CD4-positive, CD25-positive, alpha-beta regulatory T cell (primary cell): Measurements from ENCODE around the gene AMOTL2. TPM values are rescaled to one million over a fixed set of nuclear protein-coding genes. Genes with fewer than 3 reads are reported as not detected.

Experiments used
- ATAC-seq, 2 donors: fragments of 150-1000 bp; cut with Tn5 transposase; one replicate each; pipeline ENCODE4 v1.10.0; 2021; ENCODE audit warnings: low read depth in 2 of 2, moderate number of reproducible peaks in 2 of 2, moderate library complexity in 1 of 2
- DNase-seq, 3 donors: peaks; one replicate each; pipeline versions ENCODE4 v3.0.0 to v3.0.0-alpha.2; 2012 to 2022; ENCODE audit warnings: mixed read lengths in 1 of 3
- H3K27ac ChIP-seq: one replicate; pipeline ENCODE4 v1.7.0; 2013; ENCODE audit warnings: mild to moderate bottlenecking, low read length; ENCODE audit not compliant: insufficient read depth, poor library complexity, severe bottlenecking
- H3K27me3 ChIP-seq: one replicate; pipeline ENCODE4 v1.7.0; 2013; ENCODE audit warnings: low read length; ENCODE audit not compliant: control insufficient read depth, insufficient read depth
- H3K36me3 ChIP-seq: one replicate; pipeline ENCODE4 v1.7.0; 2013; ENCODE audit warnings: mild to moderate bottlenecking, low read length, moderate library complexity; ENCODE audit not compliant: control insufficient read depth, insufficient read depth
- H3K4me1 ChIP-seq: 2 replicates; pipeline ENCODE4 v1.7.0; 2013; ENCODE audit warnings: mild to moderate bottlenecking, low read length; ENCODE audit not compliant: insufficient read depth, control insufficient read depth, poor library complexity, severe bottlenecking
- H3K4me3 ChIP-seq: one replicate; pipeline ENCODE4 v1.7.0; 2013; ENCODE audit warnings: low read depth, mild to moderate bottlenecking, low read length, moderate library complexity
- H3K9me3 ChIP-seq, 2 experiments: 1 replicate in 1 of 2; 2 replicates in 1 of 2; pipeline ENCODE4 v1.7.0; 2013; ENCODE audit warnings: low read length in 2 of 2, mild to moderate bottlenecking in 1 of 2, moderate library complexity in 1 of 2; ENCODE audit not compliant: control insufficient read depth in 2 of 2
- H3K27ac Mint-ChIP-seq, 3 donors: one replicate each; pipeline ENCODE4 v1.8.0; 2020 to 2022; ENCODE audit warnings: mild to moderate bottlenecking in 3 of 3, mixed read lengths in 3 of 3, moderate library complexity in 2 of 3
- H3K27me3 Mint-ChIP-seq: one replicate; pipeline ENCODE4 v1.8.0; 2022; ENCODE audit warnings: mild to moderate bottlenecking, mixed read lengths
- H3K36me3 Mint-ChIP-seq: one replicate; pipeline ENCODE4 v1.8.0; 2020; ENCODE audit warnings: mixed read lengths
- H3K4me1 Mint-ChIP-seq, 4 donors: one replicate each; pipeline ENCODE4 v1.8.0; 2020 to 2022; ENCODE audit warnings: mixed read lengths in 4 of 4, mild to moderate bottlenecking in 1 of 4
- H3K4me3 Mint-ChIP-seq, 4 donors: one replicate each; pipeline ENCODE4 v1.8.0; 2020 to 2022; ENCODE audit warnings: mild to moderate bottlenecking in 4 of 4, mixed read lengths in 4 of 4, moderate library complexity in 3 of 4
- H3K9me3 Mint-ChIP-seq, 7 donors: one replicate each; pipeline ENCODE4 v1.8.0; 2020 to 2022; ENCODE audit warnings: mixed read lengths in 7 of 7, mild to moderate bottlenecking in 3 of 7, moderate library complexity in 2 of 7
- polyA plus RNA-seq, 4 donors: library from polyadenylated mRNA; unstranded; fragments of 300-500 nt; fragmentation: Illumina TruSeq; gene quantifications; one replicate each; pipeline ENCODE4 v1.2.3, GENCODE V29; 2021
- total RNA-seq: library from RNA; stranded (reverse); gene quantifications from one replicate; pipeline ENCODE4 v1.2.3, GENCODE V29; 2022

AMOTL2 gene
- total and polyA plus RNA-seq, 5 donors from 2014 or later = not detected

DNA sequence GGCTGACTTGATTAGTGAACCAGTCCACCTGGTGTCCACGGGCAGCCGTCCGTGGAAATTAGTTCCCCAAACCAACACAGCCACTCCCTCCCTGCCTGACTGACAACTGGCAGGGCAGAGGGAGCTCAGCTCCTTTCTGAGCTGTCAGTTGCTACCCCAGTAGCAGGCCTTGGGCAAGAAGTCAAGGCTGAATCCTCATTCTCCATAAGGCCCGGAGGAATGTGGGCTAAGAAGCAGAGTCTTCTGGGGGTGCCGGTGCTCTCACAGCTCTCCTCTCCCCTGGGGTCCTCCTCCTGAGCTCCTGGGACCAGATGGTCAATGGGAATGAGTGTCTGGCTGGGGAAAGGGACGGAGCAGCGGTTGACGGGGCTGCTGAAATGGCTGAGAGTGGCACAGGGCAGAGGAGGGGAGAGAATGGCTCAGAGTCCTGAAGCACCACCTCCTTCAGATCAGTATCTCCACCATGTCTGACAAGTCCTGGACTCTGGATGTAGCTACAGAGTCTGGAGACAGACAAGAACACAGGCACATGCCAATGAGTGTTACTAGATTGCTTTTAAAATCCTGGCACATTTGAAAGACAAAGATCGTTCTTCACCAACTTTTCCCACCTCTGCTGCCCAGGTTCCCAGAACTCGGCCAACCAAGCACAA, 16.9 kb downstream of the AMOTL2 start:
- no peaks in the 10 kb centered on the region for H3K9me3 Mint-ChIP-seq
- Histone ChIP-seq H3K4me1 (no peaks in the 10 kb centered on the region), H3K9me3 (no peaks in the 10 kb centered on the region), H3K36me3 (no peaks in the 10 kb centered on the region), H3K27me3 (no peaks in the 10 kb centered on the region), H3K27ac (no peak overlapping the region), H3K4me3 (no peak overlapping the region)
- no peak overlapping the region for H3K27ac Mint-ChIP-seq
- no peaks in the 10 kb centered on the region for H3K36me3 Mint-ChIP-seq
- DNase-seq (no peak), ATAC-seq (no peak)
- H3K27me3 Mint-ChIP-seq = peaks cover 4% of the 10 kb centered on the region
- peak overlapping the region in 1 of 4 donors; percentile 38 for H3K4me3 Mint-ChIP-seq
- H3K4me1 Mint-ChIP-seq = no peaks in the 10 kb centered on the region

DNA sequence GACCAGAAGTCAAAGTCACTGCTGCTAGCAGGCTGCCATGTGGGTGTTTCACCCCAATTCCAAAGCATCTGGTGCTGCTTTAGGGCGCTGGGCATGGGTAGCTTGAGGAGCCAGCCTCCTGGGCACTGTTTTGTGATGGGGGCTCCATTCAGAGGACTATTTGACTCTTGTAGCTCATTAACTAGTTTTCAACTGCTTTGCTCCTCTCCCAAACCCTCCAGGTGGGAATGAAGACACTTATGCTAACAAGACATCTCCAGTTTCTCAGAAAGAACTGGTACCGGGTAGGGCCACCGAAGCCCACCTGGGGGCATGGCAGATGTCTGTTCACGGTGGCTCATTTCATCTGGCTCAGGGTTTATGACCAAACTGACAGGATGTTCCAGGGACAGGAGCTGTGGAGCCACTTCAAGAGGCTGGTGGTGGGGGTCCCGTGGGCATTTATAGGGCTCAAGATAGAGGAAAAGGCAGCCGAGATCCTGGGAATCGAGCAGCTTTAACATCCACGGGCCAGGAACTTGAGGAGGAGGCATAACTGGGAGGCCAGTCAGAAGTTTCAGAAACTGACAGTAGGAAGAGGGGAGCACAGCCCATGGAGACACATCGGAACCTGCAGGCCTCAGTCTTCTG, 17.7 kb downstream of the AMOTL2 start:
- Mint-ChIP-seq H3K27ac (no peak overlapping the region), H3K4me3 (peak overlapping the region in 1 of 4 donors; percentile 54), H3K27me3 (peaks cover 10% of the 10 kb centered on the region), H3K36me3 (no peaks in the 10 kb centered on the region), H3K4me1 (no peaks in the 10 kb centered on the region), H3K9me3 (no peaks in the 10 kb centered on the region)
- H3K4me3 ChIP-seq = no peak overlapping the region
- no peak for DNase-seq
- H3K27me3 ChIP-seq = no peaks in the 10 kb centered on the region
- no peak overlapping the region for H3K27ac ChIP-seq
- no peaks in the 10 kb centered on the region for H3K36me3 ChIP-seq
- no peaks in the 10 kb centered on the region for H3K4me1 ChIP-seq
- no peaks in the 10 kb centered on the region for H3K9me3 ChIP-seq
- no peak for ATAC-seq

DNA sequence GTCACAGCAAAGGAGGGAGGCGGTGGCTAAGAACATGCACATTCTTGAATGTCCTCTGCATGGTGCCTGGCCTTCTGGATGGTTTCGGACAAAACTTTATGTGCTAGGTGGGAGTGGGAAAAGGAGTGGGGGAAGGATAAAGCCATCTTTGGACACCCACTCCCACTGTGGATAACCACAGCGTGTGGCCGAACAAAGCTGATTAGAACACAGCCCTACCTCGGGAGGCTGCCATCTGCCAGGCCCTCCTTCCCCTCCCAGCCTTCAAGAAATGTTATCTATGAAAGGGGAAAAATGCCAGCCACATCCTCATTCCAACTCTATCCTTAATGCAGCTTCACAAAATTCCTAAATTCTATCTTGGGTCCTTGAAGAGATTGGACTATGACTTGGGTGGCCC, 18.8 kb downstream of the AMOTL2 start:
- H3K9me3 Mint-ChIP-seq = no peaks in the 10 kb centered on the region
- no peak for ATAC-seq
- Histone ChIP-seq H3K27ac (no peak overlapping the region), H3K36me3 (no peaks in the 10 kb centered on the region), H3K27me3 (no peaks in the 10 kb centered on the region), H3K4me3 (no peak overlapping the region), H3K4me1 (no peaks in the 10 kb centered on the region), H3K9me3 (no peaks in the 10 kb centered on the region)
- H3K4me1 Mint-ChIP-seq = no peaks in the 10 kb centered on the region
- DNase-seq = no peak
- no peak overlapping the region for H3K27ac Mint-ChIP-seq
- no peaks in the 10 kb centered on the region for H3K36me3 Mint-ChIP-seq
- H3K4me3 Mint-ChIP-seq = no peak overlapping the region
- peaks cover 10% of the 10 kb centered on the region for H3K27me3 Mint-ChIP-seq

GRCh38 chr3:134354612-134355251, 19.5 kb downstream of the AMOTL2 start:
- no peak overlapping the region for H3K27ac Mint-ChIP-seq
- Histone ChIP-seq H3K27ac (no peak overlapping the region), H3K4me3 (no peak overlapping the region), H3K4me1 (no peaks in the 10 kb centered on the region), H3K36me3 (no peaks in the 10 kb centered on the region), H3K9me3 (no peaks in the 10 kb centered on the region), H3K27me3 (no peaks in the 10 kb centered on the region)
- no peaks in the 10 kb centered on the region for H3K4me1 Mint-ChIP-seq
- H3K9me3 Mint-ChIP-seq = no peaks in the 10 kb centered on the region
- DNase-seq (no peak), ATAC-seq (no peak)
- no peaks in the 10 kb centered on the region for H3K36me3 Mint-ChIP-seq
- H3K27me3 Mint-ChIP-seq = peaks cover 10% of the 10 kb centered on the region
- H3K4me3 Mint-ChIP-seq = no peak overlapping the region

GRCh38 chr3:134353831-134354611, 20.2 kb downstream of the AMOTL2 start:
- Mint-ChIP-seq H3K27ac (no peak overlapping the region), H3K4me1 (no peaks in the 10 kb centered on the region), H3K9me3 (peaks cover 0 to 2% (median 0%) of the 10 kb centered on the region in 7 donors), H3K4me3 (no peak overlapping the region), H3K27me3 (peaks cover 10% of the 10 kb centered on the region), H3K36me3 (no peaks in the 10 kb centered on the region)
- H3K4me3 ChIP-seq = no peak overlapping the region
- no peaks in the 10 kb centered on the region for H3K4me1 ChIP-seq
- no peaks in the 10 kb centered on the region for H3K9me3 ChIP-seq
- ATAC-seq = peak in 1 of 2 donors; percentile 8
- no peak for DNase-seq
- no peak overlapping the region for H3K27ac ChIP-seq
- no peaks in the 10 kb centered on the region for H3K36me3 ChIP-seq
- no peaks in the 10 kb centered on the region for H3K27me3 ChIP-seq

DNA sequence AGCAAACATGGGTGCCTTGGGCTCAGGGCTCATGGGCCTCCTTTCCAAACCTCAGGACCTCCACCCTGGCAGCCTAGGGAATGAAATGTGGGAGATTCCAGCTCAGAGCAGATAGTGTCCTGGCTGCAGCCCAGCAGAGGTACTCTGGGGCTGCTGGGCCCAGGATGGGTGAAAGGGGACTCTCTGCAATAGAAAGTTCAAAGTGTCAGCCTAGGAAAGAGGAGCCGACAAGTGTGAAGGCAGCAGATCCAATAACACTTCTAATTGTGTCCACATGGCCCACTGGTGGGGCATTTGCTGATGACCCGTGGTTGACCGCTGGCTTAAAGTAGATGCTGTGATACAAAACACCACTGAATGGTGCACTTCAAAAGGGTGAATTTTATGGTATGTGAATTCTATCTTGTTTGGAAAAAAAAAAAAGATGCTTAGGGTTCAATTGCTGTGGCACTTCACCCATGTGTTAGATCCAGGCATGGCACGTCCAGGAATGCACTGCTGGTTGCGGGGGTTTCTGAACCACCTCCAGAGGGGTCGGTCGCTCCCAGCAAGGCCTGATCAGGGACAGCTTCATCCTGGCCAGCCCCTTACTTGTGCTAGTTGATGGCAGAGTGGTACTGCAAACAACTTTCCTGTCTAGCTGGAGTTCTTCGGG, 20.9 kb downstream of the AMOTL2 start:
- Histone ChIP-seq H3K36me3 (no peaks in the 10 kb centered on the region), H3K9me3 (no peaks in the 10 kb centered on the region), H3K4me3 (no peak overlapping the region), H3K27me3 (no peaks in the 10 kb centered on the region), H3K27ac (no peak overlapping the region), H3K4me1 (no peaks in the 10 kb centered on the region)
- Mint-ChIP-seq H3K27me3 (peaks cover 6% of the 10 kb centered on the region), H3K36me3 (no peaks in the 10 kb centered on the region), H3K27ac (no peak overlapping the region), H3K4me1 (no peaks in the 10 kb centered on the region), H3K9me3 (peaks cover 0 to 2% (median 0%) of the 10 kb centered on the region in 7 donors), H3K4me3 (no peak overlapping the region)
- DNase-seq (no peak), ATAC-seq (no peak)

DNA sequence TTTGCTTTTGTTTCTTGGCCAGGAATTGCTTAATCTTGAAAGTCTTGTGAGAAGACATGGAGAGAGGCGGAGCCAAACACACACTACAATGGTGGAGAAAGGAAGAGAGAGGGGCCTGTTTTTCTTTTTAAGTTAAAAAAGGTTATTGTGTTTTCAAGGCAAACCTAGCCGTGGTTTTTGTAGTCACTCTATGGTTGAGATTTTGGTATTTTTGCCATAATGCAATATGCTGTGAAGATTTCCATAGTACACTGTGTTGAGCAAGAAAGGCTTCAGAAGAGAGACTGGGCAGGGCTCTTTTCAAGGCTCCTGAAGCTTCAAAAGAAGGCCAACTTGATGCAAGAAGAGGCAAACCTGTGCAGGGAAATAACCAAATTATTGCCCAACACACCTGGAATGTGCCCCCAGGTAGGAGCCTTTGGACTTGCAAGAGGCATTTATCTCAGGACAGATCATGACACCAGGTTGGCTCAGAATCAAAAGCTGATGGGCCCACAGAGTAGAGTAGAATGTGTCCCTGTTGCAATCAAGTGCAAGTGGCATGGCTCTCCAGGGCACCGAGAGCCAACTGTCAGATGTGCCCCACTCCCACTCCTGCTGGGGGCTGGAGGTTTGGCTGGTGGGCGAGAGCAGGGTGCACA, 22.1 kb downstream of the AMOTL2 start:
- ATAC-seq = no peak
- no peak overlapping the region for H3K27ac Mint-ChIP-seq
- no peak overlapping the region for H3K4me3 ChIP-seq

More for the DNA sequence above, 22.1 kb downstream of the AMOTL2 start:
- no peaks in the 10 kb centered on the region for H3K9me3 ChIP-seq
- Mint-ChIP-seq H3K9me3 (peaks cover 0 to 2% (median 0%) of the 10 kb centered on the region in 7 donors), H3K4me3 (no peak overlapping the region), H3K27me3 (peaks cover 6% of the 10 kb centered on the region), H3K4me1 (no peaks in the 10 kb centered on the region), H3K36me3 (no peaks in the 10 kb centered on the region)
- H3K27ac ChIP-seq = no peak overlapping the region
- no peak for DNase-seq
- H3K36me3 ChIP-seq = no peaks in the 10 kb centered on the region
- H3K27me3 ChIP-seq = no peaks in the 10 kb centered on the region
- no peaks in the 10 kb centered on the region for H3K4me1 ChIP-seq
